GM21447 (cell line): Measurements from ENCODE around the gene ANO8.
"Not testable (repeated sequence)": the region's sequence is repeated elsewhere in the genome, so short reads cannot be mapped to it uniquely, and the experiment has no call there.

Experiments
- ATAC-seq: cut with Tn5 transposase; IDR thresholded peaks from one replicate; pipeline ENCODE4 v1.9.1; 2021; ENCODE audit not compliant: unreplicated experiment

ANO8 gene

GRCh38 chr19:17292301-17293074, 42.2 kb downstream of the ANO8 start:
- peak; percentile 87 for ATAC-seq

- ATAC-seq: no peak
Measured at GRCh38 chr19:17289489-17289888, 45.2 kb downstream of the ANO8 start.

- no peak for ATAC-seq
Measured at GRCh38 chr19:17286752-17287151, 47.9 kb downstream of the ANO8 start.

- no peak for ATAC-seq
Measured at GRCh38 chr19:17286263-17286662, 48.4 kb downstream of the ANO8 start.

- ATAC-seq: no peak
Measured at GRCh38 chr19:17285415-17286135, 49.1 kb downstream of the ANO8 start.

- ATAC-seq: no peak
Measured at GRCh38 chr19:17283504-17283996, 51.1 kb downstream of the ANO8 start.

GRCh38 chr19:17282488-17283125, 52.0 kb downstream of the ANO8 start:
- peak; percentile 50 for ATAC-seq

GRCh38 chr19:17281391-17282304, 53.0 kb downstream of the ANO8 start, which contains the start of gene ANKLE1:
TSS of gene ANKLE1 (plus strand) at chr19:17281901. CDS start at chr19:17281921, 20 bp downstream.
- ATAC-seq: peak; percentile 14

- ATAC-seq: no peak
Measured at GRCh38 chr19:17279436-17279835, 55.2 kb downstream of the ANO8 start.

- no peak for ATAC-seq
Measured at GRCh38 chr19:17275441-17276175, 59.0 kb downstream of the ANO8 start.

GRCh38 chr19:17274892-17275291, 59.8 kb downstream of the ANO8 start:
- not testable (repeated sequence) for ATAC-seq
